ENCODE measurements around the gene TNFAIP8. TPM values are rescaled to one million over a fixed set of nuclear protein-coding genes. Genes with fewer than 3 reads are reported as not detected.

The TNFAIP8 gene
- polyA plus RNA-seq, 1 of the 3 experiments (the other 2 are of a cell fraction), result 31.3 TPM

GRCh38 chr5:119309326-119309725 is 46.5 kb upstream of the TNFAIP8 start:
- Histone ChIP-seq H3F3A (replicated peaks; ENCODE audit: insufficient read depth) (peaks cover 8% of the 10 kb centered on the region), H3K9me2 (no peaks in the 10 kb centered on the region), H3K4me1 (ENCODE audit: control insufficient read depth in 1 of 2, insufficient read depth in 2 of 2, low read depth in 1 of 2, low read length in 1 of 2) (peaks cover 11 to 15% of the 10 kb centered on the region in 2 experiments), H4K20me1 (ENCODE audit: insufficient read depth) (no peaks in the 10 kb centered on the region), H3K4me3 (ENCODE audit: low read depth in 2 of 2, low read length in 1 of 2) (no peak overlapping the region), H3K27ac (ENCODE audit: low read depth in 2 of 2, low read length in 1 of 2) (no peak overlapping the region), H3K27me3 (ENCODE audit: insufficient read depth) (no peaks in the 10 kb centered on the region), H3K36me3 (replicated peaks in 1 of 2; ENCODE audit: control insufficient read depth in 1 of 2, insufficient read depth in 2 of 2, low read length in 1 of 2) (no peaks in the 10 kb centered on the region), H2AFZ (ENCODE audit: low read depth) (no peak overlapping the region), H3K9ac (no peak overlapping the region), H3K79me2 (ENCODE audit: insufficient read depth) (peaks cover 35% of the 10 kb centered on the region), H3K4me2 (no peak overlapping the region), H3K9me3 (no peaks in the 10 kb centered on the region)
- no peak for DNase-seq
- 94% methylated on average over 4 of the region's 4 CpGs for WGBS (ENCODE audit: low lambda C conversion rate)
- TF ChIP-seq GABPA (IDR thresholded peaks at IDR 0.05; ENCODE audit: low read depth) (no peak), RXRA (IDR thresholded peaks at IDR 0.05; ENCODE audit: borderline replicate concordance, low read depth) (no peak), CHD2 (IDR thresholded peaks at IDR 0.05; ENCODE audit: low read length, partially characterized antibody) (no peak), JUND (IDR thresholded peaks at IDR 0.05) (no peak), CTCF (IDR thresholded peaks at IDR 0.05) (no peak), ELF1 (IDR thresholded peaks at IDR 0.05) (no peak), TCF12 (IDR thresholded peaks at IDR 0.05) (no peak), USF2 (IDR thresholded peaks at IDR 0.05; ENCODE audit: borderline replicate concordance, low read depth, low read length) (no peak), RFX5 (IDR thresholded peaks at IDR 0.05; ENCODE audit: low read length) (no peak), POLR2AphosphoS5 (IDR thresholded peaks at IDR 0.05; ENCODE audit: low read depth, low read length) (no peak), NFIC (IDR thresholded peaks at IDR 0.05; ENCODE audit: borderline replicate concordance) (no peak), RAD21 (IDR thresholded peaks at IDR 0.05; ENCODE audit: low read length) (no peak)
- ChIA-PET POLR2A (no interaction called here), CTCF (no interaction called here)

GRCh38 chr5:119311688-119312087 is 44.1 kb upstream of the TNFAIP8 start:
- peaks cover 13 to 14% of the 10 kb centered on the region in 2 experiments; a peak in 3 of 4 replicates for H3K4me1 ChIP-seq (ENCODE audit: control insufficient read depth in 1 of 2, insufficient read depth in 2 of 2, low read depth in 1 of 2, low read length in 1 of 2)
- H3K4me3 ChIP-seq (ENCODE audit: low read depth in 2 of 2, low read length in 1 of 2), result no peak overlapping the region
- peaks cover 29% of the 10 kb centered on the region for H3K79me2 ChIP-seq (ENCODE audit: insufficient read depth)
- no peak overlapping the region for H2AFZ ChIP-seq (ENCODE audit: low read depth)
- H4K20me1 ChIP-seq (ENCODE audit: insufficient read depth), result no peaks in the 10 kb centered on the region
- H3K4me2 ChIP-seq, result no peak overlapping the region
- DNase-seq, result no peak
- POLR2A ChIA-PET, result no interaction called here
- CTCF ChIA-PET, result interaction anchor here (1.8 kb wide), 1 partner anchor 27 kb away, joined by 5 read pairs; no protein-coding TSS in a partner anchor
- H3F3A ChIP-seq (replicated peaks; ENCODE audit: insufficient read depth), result no peaks in the 10 kb centered on the region
- H3K9ac ChIP-seq, result no peak overlapping the region
- no peak overlapping the region for H3K27ac ChIP-seq (ENCODE audit: low read depth in 2 of 2, low read length in 1 of 2)
- H3K27me3 ChIP-seq (ENCODE audit: insufficient read depth), result no peaks in the 10 kb centered on the region
- no peaks in the 10 kb centered on the region for H3K36me3 ChIP-seq (replicated peaks in 1 of 2; ENCODE audit: control insufficient read depth in 1 of 2, insufficient read depth in 2 of 2, low read length in 1 of 2)
- H3K9me3 ChIP-seq, result no peaks in the 10 kb centered on the region
- TF ChIP-seq PBX3 (IDR thresholded peaks at IDR 0.05) (no peak), EZH2phosphoT487 (IDR thresholded peaks at IDR 0.05; ENCODE audit: borderline replicate concordance, low read depth) (no peak), SIN3A (IDR thresholded peaks at IDR 0.05; ENCODE audit: borderline replicate concordance, low read depth, low read length) (no peak), USF1 (IDR thresholded peaks at IDR 0.05; ENCODE audit: borderline replicate concordance, low read depth) (no peak), RXRA (IDR thresholded peaks at IDR 0.05; ENCODE audit: borderline replicate concordance, low read depth) (no peak)
- WGBS (ENCODE audit: low lambda C conversion rate), result 96% methylated on average over 2 of the region's 2 CpGs
- H3K9me2 ChIP-seq, result no peaks in the 10 kb centered on the region

All from SK-N-SH (cell line).